H1 (cell line): Measurements from ENCODE around the gene RPRD2. TPM values are rescaled to one million over a fixed set of nuclear protein-coding genes. Genes with fewer than 3 reads are reported as not detected.

Experiments used
- CTCF ChIA-PET: fragments of 300-600 bp; sonication (Branson Sonifier 250); formaldehyde crosslinking; loops from one replicate; lab custom pipeline; 2021; ENCODE audit not compliant: partially characterized antibody; lab: Charles Lee
- POLR2A ChIA-PET: fragments of 300-600 bp; sonication (Branson Sonifier 250); formaldehyde crosslinking; loops from one replicate; lab custom pipeline; 2021; ENCODE audit warnings: inconsistent platforms; ENCODE audit not compliant: partially characterized antibody; lab: Charles Lee
- DNase-seq, 2 experiments: peaks; one replicate each; pipeline versions ENCODE4 v3.0.0 to v3.0.0-alpha.2; 2010 to 2022; ENCODE audit warnings: low spot score in 2 of 2, low read depth in 1 of 2, mixed read lengths in 1 of 2
- FAIRE-seq: peaks from 2 replicates; lab custom pipeline; 2011; peaks lifted over from hg19 to GRCh38; lab: Jason Lieb, UNC
- H2AFZ ChIP-seq: 2 replicates; pipeline ENCODE4 v1.8.1; 2012; ENCODE audit warnings: low read length, inconsistent platforms
- H2AK5ac ChIP-seq: 2 replicates; pipeline ENCODE4 v1.6.1; 2013; ENCODE audit warnings: low read depth, low read length
- H2BK120ac ChIP-seq: replicated peaks from 2 replicates; pipeline ENCODE3; 2013; ENCODE audit warnings: low read depth, low read length, inconsistent platforms
- H2BK12ac ChIP-seq: 2 replicates; pipeline ENCODE4 v1.6.1; 2013; ENCODE audit warnings: low read depth, low read length
- H2BK15ac ChIP-seq: 2 replicates; pipeline ENCODE4 v1.6.1; 2013; ENCODE audit warnings: low read length
- H2BK20ac ChIP-seq: 2 replicates; pipeline ENCODE4 v1.6.1; 2013; ENCODE audit warnings: low read length
- H2BK5ac ChIP-seq: 2 replicates; pipeline ENCODE4 v1.6.1; 2013; ENCODE audit warnings: low read depth, low read length
- H3K14ac ChIP-seq: 2 replicates; pipeline ENCODE4 v1.6.1; 2013; ENCODE audit warnings: inconsistent platforms; ENCODE audit not compliant: insufficient read length
- H3K18ac ChIP-seq: 2 replicates; pipeline ENCODE4 v1.6.1; 2013; ENCODE audit warnings: low read length; ENCODE audit errors: extremely low read depth
- H3K23ac ChIP-seq: 2 replicates; pipeline ENCODE4 v1.6.1; 2013; ENCODE audit warnings: inconsistent platforms; ENCODE audit not compliant: insufficient read length
- H3K23me2 ChIP-seq: 2 replicates; pipeline ENCODE4 v1.6.1; 2013; ENCODE audit warnings: low read depth, low read length
- H3K27ac ChIP-seq: 2 replicates; pipeline ENCODE4 v1.6.1; 2011; ENCODE audit warnings: low read depth, low read length, inconsistent platforms
- H3K27me3 ChIP-seq, 4 experiments: replicated peaks in 1 of 4; 1 replicate in 1 of 4; 2 replicates in 3 of 4; pipeline versions ENCODE4 v1.6.1 to v1.8.1; 2011 to 2013; ENCODE audit warnings: low read length in 3 of 4, mild to moderate bottlenecking in 3 of 4, inconsistent platforms in 2 of 4, mixed read lengths in 2 of 4, moderate library complexity in 1 of 4; ENCODE audit not compliant: control insufficient read depth in 3 of 4, insufficient read depth in 3 of 4; ENCODE audit errors: extremely low read depth in 1 of 4
- H3K36me3 ChIP-seq, 4 experiments: 2 replicates each; pipeline versions ENCODE4 v1.6.1 to v1.8.1; 2011 to 2013; ENCODE audit warnings: mild to moderate bottlenecking in 4 of 4, low read length in 3 of 4, moderate library complexity in 2 of 4, control low read depth in 1 of 4, inconsistent platforms in 1 of 4; ENCODE audit not compliant: insufficient read depth in 4 of 4, control insufficient read depth in 2 of 4
- H3K4ac ChIP-seq: replicated peaks from 2 replicates; pipeline ENCODE3; 2013; ENCODE audit warnings: low read length, low read depth, mixed read lengths, inconsistent platforms; ENCODE audit not compliant: insufficient read length
- H3K4me1 ChIP-seq, 4 experiments: replicated peaks in 1 of 4; 1 replicate in 1 of 4; 2 replicates in 3 of 4; pipeline versions ENCODE4 v1.6.1 to v1.8.1; 2011 to 2013; ENCODE audit warnings: low read length in 3 of 4, inconsistent platforms in 2 of 4, mixed read lengths in 1 of 4; ENCODE audit not compliant: insufficient read depth in 4 of 4, control insufficient read depth in 3 of 4
- H3K4me2 ChIP-seq, 2 experiments: 2 replicates each; pipeline versions ENCODE4 v1.6.1 to v1.8.1; 2011 to 2013; ENCODE audit warnings: low read depth in 2 of 2, low read length in 2 of 2, control low read depth in 1 of 2, inconsistent platforms in 1 of 2, mild to moderate bottlenecking in 1 of 2; ENCODE audit not compliant: insufficient read depth in 1 of 2
- H3K4me3 ChIP-seq, 4 experiments: fragments of 200-600, 300-600 bp in 1 of 4; sonication (generic), shearing (Covaris generic), sonication (Bioruptor Twin) in 1 of 4; 2 replicates each; pipeline versions ENCODE4 v1.5.1 to v1.8.1; 2011 to 2016; ENCODE audit warnings: low read length in 4 of 4, low read depth in 3 of 4, control low read depth in 2 of 4, inconsistent platforms in 2 of 4, mild to moderate bottlenecking in 2 of 4, mixed read lengths in 1 of 4, moderate library complexity in 1 of 4; ENCODE audit not compliant: insufficient read depth in 2 of 4; ENCODE audit errors: extremely low read depth in 1 of 4
- H3K56ac ChIP-seq: replicated peaks from 2 replicates; pipeline ENCODE3; 2013; ENCODE audit warnings: low read depth, mild to moderate bottlenecking, mixed read lengths, low read length, inconsistent platforms; ENCODE audit not compliant: insufficient read length
- H3K79me1 ChIP-seq: 2 replicates; pipeline ENCODE4 v1.6.1; 2013; ENCODE audit warnings: low read depth, low read length, control low read depth
- H3K79me2 ChIP-seq, 2 experiments: 2 replicates each; pipeline versions ENCODE4 v1.6.1 to v1.8.1; 2012 to 2013; ENCODE audit warnings: low read length in 2 of 2, mild to moderate bottlenecking in 2 of 2, inconsistent platforms in 1 of 2; ENCODE audit not compliant: insufficient read depth in 2 of 2, control insufficient read depth in 1 of 2
- H3K9ac ChIP-seq, 4 experiments: replicated peaks in 1 of 4; 1 replicate in 1 of 4; 2 replicates in 3 of 4; pipeline versions ENCODE4 v1.6.1 to v1.8.1; 2011 to 2013; ENCODE audit warnings: low read depth in 3 of 4, low read length in 3 of 4, control low read depth in 2 of 4, mild to moderate bottlenecking in 2 of 4, moderate library complexity in 2 of 4, inconsistent platforms in 1 of 4; ENCODE audit errors: extremely low read depth in 1 of 4
- H3K9me3 ChIP-seq, 2 experiments: 2 replicates each; pipeline versions ENCODE4 v1.6.1 to v1.8.1; 2012 to 2013; ENCODE audit warnings: mild to moderate bottlenecking in 2 of 2, moderate library complexity in 2 of 2, control low read depth in 1 of 2, inconsistent platforms in 1 of 2, low read depth in 1 of 2, low read length in 1 of 2, mixed read lengths in 1 of 2; ENCODE audit not compliant: insufficient read depth in 2 of 2
- H4K20me1 ChIP-seq, 2 experiments: replicated peaks in 1 of 2; 2 replicates each; pipeline versions ENCODE3 to v1.8.1; 2011 to 2013; ENCODE audit warnings: inconsistent platforms in 2 of 2, low read length in 2 of 2, mild to moderate bottlenecking in 1 of 2; ENCODE audit not compliant: insufficient read depth in 2 of 2, control insufficient read depth in 1 of 2
- H4K5ac ChIP-seq: 2 replicates; pipeline ENCODE4 v1.6.1; 2013; ENCODE audit warnings: low read length, low read depth, mixed read lengths, inconsistent platforms; ENCODE audit not compliant: insufficient read length
- H4K8ac ChIP-seq: 2 replicates; pipeline ENCODE4 v1.8.0; 2013; ENCODE audit warnings: mild to moderate bottlenecking, moderate library complexity, low read length, inconsistent platforms; ENCODE audit not compliant: insufficient read depth; ENCODE audit errors: extremely low read depth
- H4K91ac ChIP-seq: replicated peaks from 2 replicates; pipeline ENCODE3; 2013; ENCODE audit warnings: low read length, mixed read lengths, inconsistent platforms; ENCODE audit not compliant: insufficient read length
- E2F6 ChIP-seq: IDR thresholded peaks from 2 replicates; pipeline ENCODE4 v1.6.1; 2012; ENCODE audit warnings: inconsistent platforms
- WGBS, 2 experiments: shearing (Covaris generic) in 1 of 2; methylation state at CpG; one replicate each; pipeline versions ENCODE4 v1.1.6 to v1.1.7; 2013 to 2015; ENCODE audit warnings: low lambda C conversion rate in 2 of 2, mixed read lengths in 2 of 2, inconsistent platforms in 1 of 2, low coverage in 1 of 2, missing lambda C conversion rate in 1 of 2; ENCODE audit not compliant: insufficient replicate concordance in 2 of 2, insufficient coverage in 1 of 2, insufficient read length in 1 of 2; ENCODE audit errors: extremely low coverage in 1 of 2, missing lambda C conversion rate in 1 of 2; 5-methylcytosine and 5-hydroxymethylcytosine counted together
- microRNA-seq, 2 experiments: library from miRNA; unstranded; fragments of <30 nt; microRNA quantifications; one replicate each; pipeline versions ENCODE4 to v1.2.0, GENCODE V29; 2016 to 2020; ENCODE audit warnings: borderline microRNAs expressed in 2 of 2, borderline number of aligned reads in 2 of 2, borderline replicate concordance in 1 of 2
- polyA plus RNA-seq, 7 experiments: library from polyadenylated mRNA; depleted of rRNA in 3 of 7; stranded (reverse) in 5 of 7; unstranded in 2 of 7; fragments of >200 nt in 5 of 7; fragments of 200-250 nt in 2 of 7; gene quantifications; 1 replicate in 5 of 7; 2 replicates in 1 of 7; 4 replicates in 1 of 7; pipeline versions ENCODE4 v1.2.1 to v1.2.3, GENCODE V29; 2011 to 2013; ENCODE audit warnings: missing spikeins in 2 of 7, mixed read lengths in 2 of 7
- total RNA-seq: library from RNA; stranded (reverse); fragmentation: NEBNext Ultra II Directional; extraction: Animal tissue kit (Norgen Biotek cat#: 25700); gene quantifications from 2 replicates; pipeline ENCODE4 v1.2.1, GENCODE V29; 2021

RPRD2 gene
- total and polyA plus RNA-seq, 2 of the 8 experiments (the other 6 are each of a cell fraction or from before 2014, with no cell fraction given): 14.4 to 32.4 TPM

- Histone ChIP-seq H3K14ac (no peak overlapping the region), H4K20me1 (no peaks in the 10 kb centered on the region), H3K79me1 (no peaks in the 10 kb centered on the region), H2BK5ac (no peak overlapping the region), H3K23ac (no peak overlapping the region), H3K9me3 (no peaks in the 10 kb centered on the region), H3K23me2 (no peaks in the 10 kb centered on the region), H3K79me2 (no peaks in the 10 kb centered on the region), H3K4me2 (no peak overlapping the region), H3K36me3 (no peaks in the 10 kb centered on the region), H2BK20ac (no peak overlapping the region), H3K9ac (no peak overlapping the region), H2BK12ac (no peak overlapping the region), H3K18ac (no peak overlapping the region), H3K27me3 (no peaks in the 10 kb centered on the region), H3K4ac (no peak overlapping the region), H3K56ac (no peak overlapping the region), H2BK120ac (no peak overlapping the region), H3K4me3 (no peak overlapping the region), H3K4me1 (no peaks in the 10 kb centered on the region), H4K5ac (no peak overlapping the region), H2AFZ (no peak overlapping the region), H4K91ac (no peak overlapping the region), H3K27ac (no peak overlapping the region), H2BK15ac (no peak overlapping the region), H2AK5ac (no peak overlapping the region), H4K8ac (no peak overlapping the region)
- FAIRE-seq (no peak), DNase-seq (no peak)
- ChIA-PET POLR2A (interaction anchor here (0.9 to 1.6 kb wide), 2 partner anchors 9 to 225 kb away, joined by 4 to 9 read pairs; no protein-coding TSS in a partner anchor), CTCF (interaction anchor here (0.6 to 22.4 kb wide), 3 partner anchors 7 to 17 kb away, joined by 3 to 253 read pairs (median 253); partner anchors contain the start of genes ECM1 and FALEC)
- 87% methylated on average over 3 of the region's 3 CpGs; no CpG with 5 or more reads in 1 of the 2 experiments for WGBS, 2 experiments
- TF ChIP-seq E2F6: no peak
These were observed 161.4 kb downstream of the RPRD2 start for GRCh38 chr1:150525348-150525747.

Small RNAs within 50 kb of the gene (microRNA-seq; reads per million reads assigned to microRNA genes)
- 0 reads per million in 2 experiments for gene MIR6878

Other genes starting within 250 kb of the RPRD2 start
- gene PLEKHO1, start 214.2 kb upstream of the RPRD2 start, total RNA-seq: 35.0 and 37.0 TPM in 2 replicates
- gene PLEKHO1, start 214.2 kb upstream of the RPRD2 start, polyA plus RNA-seq (2011; rRNA removed): 23.2 and 26.0 TPM in 2 replicates
- gene ANP32E, start 128.0 kb upstream of the RPRD2 start, total RNA-seq: 114 and 123 TPM in 2 replicates
- 10.2 and 20.7 TPM in 2 replicates for gene ANP32E, start 128.0 kb upstream of the RPRD2 start, polyA plus RNA-seq (2011; rRNA removed)
- gene CA14, start 106.4 kb upstream of the RPRD2 start, total RNA-seq: 52.1 and 52.3 TPM in 2 replicates
- 79.3 and 105 TPM in 2 replicates for gene CA14, start 106.4 kb upstream of the RPRD2 start, polyA plus RNA-seq (2011; rRNA removed)
- gene APH1A, start 95.1 kb upstream of the RPRD2 start, total RNA-seq: 110 and 111 TPM in 2 replicates
- gene APH1A, start 95.1 kb upstream of the RPRD2 start, polyA plus RNA-seq (2011; rRNA removed): 183 and 188 TPM in 2 replicates
- 19.8 and 20.4 TPM in 2 replicates for gene C1orf54, start 91.4 kb upstream of the RPRD2 start, total RNA-seq
- 12.2 and 30.2 TPM in 2 replicates for gene C1orf54, start 91.4 kb upstream of the RPRD2 start, polyA plus RNA-seq (2011; rRNA removed)
- gene CIART, start 81.6 kb upstream of the RPRD2 start, total RNA-seq: 9.6 and 10.6 TPM in 2 replicates
- 23.3 and 33.3 TPM in 2 replicates for gene CIART, start 81.6 kb upstream of the RPRD2 start, polyA plus RNA-seq (2011; rRNA removed)
- 99.8 and 104 TPM in 2 replicates for gene MRPS21, start 70.3 kb upstream of the RPRD2 start, total RNA-seq
- 59.0 and 81.9 TPM in 2 replicates for gene MRPS21, start 70.3 kb upstream of the RPRD2 start, polyA plus RNA-seq (2011; rRNA removed)
- 58.1 and 65.8 TPM in 2 replicates for gene PRPF3, start 42.6 kb upstream of the RPRD2 start, total RNA-seq
- 15.1 and 17.9 TPM in 2 replicates for gene PRPF3, start 42.6 kb upstream of the RPRD2 start, polyA plus RNA-seq (2011; rRNA removed)
- 32.7 and 39.1 TPM in 2 replicates for gene TARS2, start 123.3 kb downstream of the RPRD2 start, total RNA-seq
- gene TARS2, start 123.3 kb downstream of the RPRD2 start, polyA plus RNA-seq (2011; rRNA removed): 38.9 and 54.0 TPM in 2 replicates
- 0.73 and 0.95 TPM in 2 replicates for gene ECM1, start 144.0 kb downstream of the RPRD2 start, total RNA-seq
- gene ECM1, start 144.0 kb downstream of the RPRD2 start, polyA plus RNA-seq (2011; rRNA removed): 0.98 and 1.1 TPM in 2 replicates
- gene FALEC, start 151.6 kb downstream of the RPRD2 start, total RNA-seq: 1.1 TPM in 1 of 2 replicates, not detected in the other
- gene FALEC, start 151.6 kb downstream of the RPRD2 start, polyA plus RNA-seq (2011; rRNA removed): not detected in 2 replicates
- gene ADAMTSL4, start 185.3 kb downstream of the RPRD2 start, total RNA-seq: 5.3 and 5.4 TPM in 2 replicates
- gene ADAMTSL4, start 185.3 kb downstream of the RPRD2 start, polyA plus RNA-seq (2011; rRNA removed): 4.2 and 5.9 TPM in 2 replicates
- gene MCL1, start 215.5 kb downstream of the RPRD2 start, total RNA-seq: 196 and 218 TPM in 2 replicates
- 57.5 and 61.1 TPM in 2 replicates for gene MCL1, start 215.5 kb downstream of the RPRD2 start, polyA plus RNA-seq (2011; rRNA removed)